ENCODE results near the gene CLCC1. TPM values are rescaled to one million over a fixed set of nuclear protein-coding genes. Genes with fewer than 3 reads are reported as not detected.

The CLCC1 gene
- total RNA-seq, 2 donors from 2014 or later = 25.5 to 36.4 TPM

DNA sequence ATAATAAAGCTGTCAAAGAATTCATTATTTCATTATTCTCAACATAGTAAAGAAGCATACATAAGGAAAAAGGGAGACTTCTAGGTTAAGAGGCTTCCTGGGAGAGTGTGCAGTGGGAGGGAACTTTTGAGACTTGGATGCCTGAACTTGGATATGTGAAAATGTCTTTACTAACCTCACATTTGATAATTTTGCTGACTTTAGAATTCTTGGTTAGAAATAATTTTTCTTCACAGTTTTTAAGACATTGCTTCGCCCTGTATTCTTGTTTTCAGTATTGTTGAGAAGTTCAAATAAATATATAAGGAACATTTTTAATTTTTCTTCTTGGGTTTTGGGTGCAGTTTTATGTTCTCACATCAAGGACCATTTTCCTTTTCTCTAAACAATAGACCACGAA is 46.5 kb downstream of the CLCC1 start:
- no peak for TF ChIP-seq CTCF (IDR thresholded peaks at IDR 0.05)
- DNase-seq (ENCODE audit: low spot score) (no peak), ATAC-seq (ENCODE audit: insufficient number of reproducible peaks, low FRiP score, low read depth) (no peak)
- Histone ChIP-seq H3K4me1 (ENCODE audit: control insufficient read depth in 1 of 2, low read depth in 2 of 2) (peaks cover 8 to 23% of the 10 kb centered on the region in 2 donors), H3K9me3 (no peaks in the 10 kb centered on the region), H3K27ac (no peak overlapping the region), H3K27me3 (replicated peaks; ENCODE audit: insufficient read depth) (no peaks in the 10 kb centered on the region), H3K4me3 (no peak overlapping the region), H3K36me3 (no peaks in the 10 kb centered on the region)

Other genes starting within 250 kb of the CLCC1 start
- 100 to 1,000 TPM in 1 of 2 donors, 10 to 100 TPM in 1; 70.8 to 142 TPM for gene STXBP3, start 216.8 kb downstream of the CLCC1 start, total RNA-seq
- gene AKNAD1, start 106.4 kb downstream of the CLCC1 start, total RNA-seq = not detected
- 10 to 100 TPM in 1 of 2 donors, 1 to 10 TPM in 1; 7.9 to 17.9 TPM for gene GPSM2, start 86.5 kb downstream of the CLCC1 start, total RNA-seq
- gene WDR47, start 78.6 kb upstream of the CLCC1 start, total RNA-seq = 10 to 100 TPM; 18.7 to 20.5 TPM
- gene TAF13, start 112.5 kb upstream of the CLCC1 start, total RNA-seq = 10 to 100 TPM; 46.7 to 66.2 TPM
- 10 to 100 TPM; 25.3 to 33.2 TPM for gene TMEM167B, start 127.3 kb upstream of the CLCC1 start, total RNA-seq
- 1 to 10 TPM; 1.4 to 7.2 TPM for gene ELAPOR1, start 150.6 kb upstream of the CLCC1 start, total RNA-seq